Measurements from ENCODE around the gene PRX. TPM values are rescaled to one million over a fixed set of nuclear protein-coding genes. Genes with fewer than 3 reads are reported as not detected.
"Not testable (repeated sequence)": the region's sequence is repeated elsewhere in the genome, so short reads cannot be mapped to it uniquely, and the experiment has no call there.

The PRX gene
- total RNA-seq, 1 donor from 2014 or later = 3.5 TPM

- DNase-seq (ENCODE audit: low spot score); intact Hi-C loops (cut with DNase I): not testable (repeated sequence)
These were observed 42.9 kb downstream of the PRX start for GRCh38 chr19:40370253-40370652.

GRCh38 chr19:40369797-40370196 lies 43.4 kb downstream of the PRX start:
- DNase-seq (ENCODE audit: low spot score) = no peak
- intact Hi-C loops (cut with DNase I) = no loop called here

GRCh38 chr19:40367577-40368434 lies 45.4 kb downstream of the PRX start:
- DNase-seq (ENCODE audit: low spot score) = no peak
- intact Hi-C loops (cut with DNase I) = no loop called here

GRCh38 chr19:40366697-40367561 lies 46.2 kb downstream of the PRX start:
- no peak for DNase-seq (ENCODE audit: low spot score)
- intact Hi-C loops (cut with DNase I) = no loop called here

- intact Hi-C loops (cut with DNase I) = no loop called here
- DNase-seq (ENCODE audit: low spot score) = no peak
These were observed 47.4 kb downstream of the PRX start for GRCh38 chr19:40365613-40366401.

- intact Hi-C loops (cut with DNase I) = no loop called here
- no peak for DNase-seq (ENCODE audit: low spot score)
These were observed 48.2 kb downstream of the PRX start for GRCh38 chr19:40365010-40365409.

- DNase-seq (ENCODE audit: low spot score) = no peak
- intact Hi-C loops (cut with DNase I) = no loop called here
These were observed 50.1 kb downstream of the PRX start for GRCh38 chr19:40363069-40363468.

GRCh38 chr19:40362160-40362559 lies 51.0 kb downstream of the PRX start:
- no peak for DNase-seq (ENCODE audit: low spot score)
- intact Hi-C loops (cut with DNase I) = no loop called here

GRCh38 chr19:40360708-40361241 lies 52.4 kb downstream of the PRX start:
- DNase-seq (ENCODE audit: low spot score) = no peak
- intact Hi-C loops (cut with DNase I) = no loop called here

- intact Hi-C loops (cut with DNase I) = no loop called here
- DNase-seq (ENCODE audit: low spot score) = no peak
These were observed 53.0 kb downstream of the PRX start for GRCh38 chr19:40360020-40360707.

GRCh38 chr19:40358773-40359172 lies 54.4 kb downstream of the PRX start:
- DNase-seq (ENCODE audit: low spot score) = no peak
- intact Hi-C loops (cut with DNase I) = no loop called here

GRCh38 chr19:40357640-40358039 lies 55.5 kb downstream of the PRX start:
- intact Hi-C loops (cut with DNase I) = no loop called here
- no peak for DNase-seq (ENCODE audit: low spot score)

- no peak for DNase-seq (ENCODE audit: low spot score)
- intact Hi-C loops (cut with DNase I) = no loop called here
These were observed 56.2 kb downstream of the PRX start for GRCh38 chr19:40356681-40357595.

- intact Hi-C loops (cut with DNase I) = no loop called here
- no peak for DNase-seq (ENCODE audit: low spot score)
These were observed 57.0 kb downstream of the PRX start for GRCh38 chr19:40355975-40356680.

- DNase-seq (ENCODE audit: low spot score) = no peak
- intact Hi-C loops (cut with DNase I) = no loop called here
These were observed 64.1 kb downstream of the PRX start for GRCh38 chr19:40348961-40349507.

GRCh38 chr19:40348125-40348913 lies 64.9 kb downstream of the PRX start, which contains the start of the genes C19orf47 and PLD3:
Gene C19orf47, minus strand, starts transcription at chr19:40348397. Its CDS starts 6,540 bp downstream, at chr19:40341857.
Gene PLD3, plus strand, starts transcription at chr19:40348695. Its CDS starts 17,789 bp downstream, at chr19:40366484.
- peak; percentile 100 for DNase-seq (ENCODE audit: low spot score)
- intact Hi-C loops (cut with DNase I) = no loop called here
